NCI-H748 (cell line): ENCODE results near the gene SPTB.
A peak's percentile ranks its signal among the peaks of the same experiment; 100 is the strongest.
"Not testable (repeated sequence)": the region's sequence is repeated elsewhere in the genome, so short reads cannot be mapped to it uniquely, and the experiment has no call there.

Source experiments
- DNase-seq: peaks from one replicate; lab custom pipeline; 2025; ENCODE audit not compliant: unreplicated experiment; lab: John Stamatoyannopoulos, UW

The SPTB gene

GRCh38 chr14:64824471-64824870 lies 55.2 kb downstream of the SPTB start:
- no peak for DNase-seq

GRCh38 chr14:64823305-64823861 lies 56.3 kb downstream of the SPTB start:
- peak; percentile 74 for DNase-seq

GRCh38 chr14:64821651-64822050 lies 58.1 kb downstream of the SPTB start:
- no peak for DNase-seq

- no peak for DNase-seq
Observed at GRCh38 chr14:64818151-64818550, 61.6 kb downstream of the SPTB start.

GRCh38 chr14:64817631-64818030 lies 62.1 kb downstream of the SPTB start:
- no peak for DNase-seq

- no peak for DNase-seq
Observed at GRCh38 chr14:64816221-64816783, 63.4 kb downstream of the SPTB start.

GRCh38 chr14:64815257-64815656 lies 64.5 kb downstream of the SPTB start:
- DNase-seq = peak; percentile 29

GRCh38 chr14:64812412-64812811 lies 67.3 kb downstream of the SPTB start:
- DNase-seq = peak; percentile 91

GRCh38 chr14:64811676-64812075 lies 68.0 kb downstream of the SPTB start:
- no peak for DNase-seq

- no peak for DNase-seq
Observed at GRCh38 chr14:64808449-64808848, 71.3 kb downstream of the SPTB start.

GRCh38 chr14:64807551-64807950 lies 72.2 kb downstream of the SPTB start:
- no peak for DNase-seq

GRCh38 chr14:64806862-64807495 lies 72.7 kb downstream of the SPTB start:
- no peak for DNase-seq

GRCh38 chr14:64806202-64806861 lies 73.4 kb downstream of the SPTB start:
- DNase-seq = peak; percentile 39

- DNase-seq = not testable (repeated sequence)
Observed at GRCh38 chr14:64805646-64806045, 74.1 kb downstream of the SPTB start.

GRCh38 chr14:64804754-64805260 lies 74.9 kb downstream of the SPTB start:
- DNase-seq = no peak

GRCh38 chr14:64801800-64802199 lies 77.9 kb downstream of the SPTB start:
- DNase-seq = peak; percentile 37

- DNase-seq = no peak
Observed at GRCh38 chr14:64801046-64801445, 78.7 kb downstream of the SPTB start.

- peak; percentile 8 for DNase-seq
Observed at GRCh38 chr14:64800000-64800399, 79.7 kb downstream of the SPTB start.

- no peak for DNase-seq
Observed at GRCh38 chr14:64799555-64799954, 80.2 kb downstream of the SPTB start.

GRCh38 chr14:64796369-64796768 lies 83.3 kb downstream of the SPTB start:
- DNase-seq = no peak

- DNase-seq = no peak
Observed at GRCh38 chr14:64795921-64796320, 83.8 kb downstream of the SPTB start.

- no peak for DNase-seq
Observed at GRCh38 chr14:64795211-64795610, 84.5 kb downstream of the SPTB start.
